MV-4-11 (cell line): ENCODE results near the gene PGLYRP4.

ENCODE experiments used
- DNase-seq: peaks from one replicate; lab custom pipeline; 2025; lab: John Stamatoyannopoulos, UW

PGLYRP4 gene

DNA sequence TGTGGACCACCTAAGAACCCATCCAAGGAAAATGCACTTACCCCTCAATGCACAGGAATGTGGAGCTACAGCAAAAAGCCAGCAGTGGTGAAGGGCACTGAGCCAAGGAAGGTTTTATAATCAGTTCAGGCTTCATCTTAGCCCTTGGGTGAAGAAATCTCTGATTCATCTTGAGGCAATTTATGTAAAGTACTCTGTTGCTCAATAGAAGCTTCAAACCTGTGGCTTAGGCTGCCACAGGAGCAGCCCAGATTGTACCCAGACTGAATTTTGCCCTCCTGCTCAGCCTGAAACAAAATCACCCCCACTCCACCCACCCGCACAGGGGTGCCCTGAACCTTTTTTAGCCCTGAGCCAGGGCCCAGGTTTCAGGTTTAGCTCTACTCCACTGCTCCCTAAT lies 26.9 kb upstream of the PGLYRP4 start, which contains the start of gene S100A12:
TSS of gene S100A12 (minus strand) at position 111 of the 400 bp plus-strand sequence. CDS start 1,029 bp downstream, outside the sequence.
- DNase-seq = peak; percentile 92

GRCh38 chr1:153374071-153374470 lies 25.4 kb upstream of the PGLYRP4 start:
- DNase-seq = peak; percentile 42

DNA sequence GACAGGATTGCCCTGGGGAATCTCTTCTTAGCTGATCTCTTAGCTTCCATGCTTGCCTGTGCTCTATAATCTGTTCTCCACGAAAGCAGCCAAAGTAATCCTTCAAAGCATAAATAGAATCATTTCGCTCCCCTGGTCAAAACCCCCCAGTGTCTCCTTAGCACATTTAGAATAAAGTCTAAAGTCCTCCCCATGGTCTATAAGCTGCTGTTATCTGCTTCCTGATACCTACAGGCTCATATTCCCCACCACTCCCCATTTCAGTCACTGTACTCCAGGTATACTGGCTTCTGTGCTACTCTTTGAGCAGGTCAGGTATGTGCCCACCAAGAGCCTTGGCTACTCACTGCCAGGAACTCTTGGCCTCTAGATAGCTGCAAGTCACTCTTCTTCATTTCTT lies 23.9 kb upstream of the PGLYRP4 start:
- no peak for DNase-seq

DNA sequence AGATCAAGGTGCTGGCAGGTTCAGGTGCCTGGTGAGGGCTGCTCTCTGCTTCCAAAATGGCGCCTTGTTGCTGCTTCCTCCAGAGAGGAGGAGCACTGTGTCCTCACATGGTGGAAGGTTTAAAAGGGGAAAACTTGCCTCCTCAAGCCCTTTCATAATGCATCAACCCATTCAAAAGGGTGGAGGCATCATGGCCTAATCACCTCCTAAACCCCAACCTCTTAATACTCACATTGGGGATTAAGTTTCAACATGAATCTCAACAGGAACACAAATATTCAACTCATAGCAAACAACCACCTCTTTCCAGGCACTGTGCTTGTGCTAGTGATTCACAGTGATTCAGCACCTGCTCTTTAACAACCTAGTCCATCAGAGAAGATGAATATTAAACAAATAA lies 22.6 kb upstream of the PGLYRP4 start:
- DNase-seq = no peak

GRCh38 chr1:153370146-153370545 lies 21.5 kb upstream of the PGLYRP4 start:
- no peak for DNase-seq

- DNase-seq = peak; percentile 70
These were observed 19.9 kb upstream of the PGLYRP4 start for GRCh38 chr1:153368495-153368894.

- no peak for DNase-seq
These were observed 18.4 kb upstream of the PGLYRP4 start for GRCh38 chr1:153367090-153367489.

DNA sequence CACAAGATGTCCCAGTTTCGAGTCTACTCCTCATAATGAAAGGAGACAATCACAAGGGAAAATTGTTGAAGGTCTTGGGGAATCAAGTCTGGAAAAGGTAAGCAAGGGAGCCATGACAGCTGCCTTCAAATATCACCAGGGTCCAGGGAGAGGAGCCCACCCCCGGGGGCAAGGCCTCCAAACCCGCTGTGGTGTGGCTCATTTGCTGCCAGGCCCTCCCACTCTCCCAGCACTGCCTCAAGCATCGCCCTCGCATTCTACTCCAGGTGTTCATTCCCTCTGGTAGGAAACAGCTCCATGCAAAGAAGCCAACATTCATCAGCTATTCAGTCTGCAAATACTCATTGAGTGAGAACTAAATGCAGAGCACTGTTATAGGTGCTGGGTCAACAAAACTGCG lies 17.6 kb upstream of the PGLYRP4 start:
- DNase-seq = no peak

DNA sequence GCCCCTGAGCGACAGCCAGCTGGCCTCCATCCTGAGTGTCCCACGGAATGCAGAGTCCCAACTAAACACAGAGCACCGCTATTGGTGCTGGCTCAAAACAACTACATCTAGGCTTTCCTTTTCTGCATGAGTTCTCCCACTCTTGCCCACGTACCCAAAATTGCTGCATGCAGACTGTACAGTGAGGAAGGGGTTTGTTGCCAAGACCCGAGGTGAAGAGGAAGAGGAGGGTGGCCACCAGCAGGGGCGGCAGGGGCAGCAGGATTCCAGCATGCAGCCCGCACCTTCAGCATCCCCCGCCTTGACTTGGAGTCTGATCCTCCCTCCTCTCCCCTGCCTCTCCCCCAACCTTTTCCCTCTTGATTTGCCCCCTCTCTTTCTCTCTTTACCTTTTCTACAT lies 17.1 kb upstream of the PGLYRP4 start:
- no peak for DNase-seq

DNA sequence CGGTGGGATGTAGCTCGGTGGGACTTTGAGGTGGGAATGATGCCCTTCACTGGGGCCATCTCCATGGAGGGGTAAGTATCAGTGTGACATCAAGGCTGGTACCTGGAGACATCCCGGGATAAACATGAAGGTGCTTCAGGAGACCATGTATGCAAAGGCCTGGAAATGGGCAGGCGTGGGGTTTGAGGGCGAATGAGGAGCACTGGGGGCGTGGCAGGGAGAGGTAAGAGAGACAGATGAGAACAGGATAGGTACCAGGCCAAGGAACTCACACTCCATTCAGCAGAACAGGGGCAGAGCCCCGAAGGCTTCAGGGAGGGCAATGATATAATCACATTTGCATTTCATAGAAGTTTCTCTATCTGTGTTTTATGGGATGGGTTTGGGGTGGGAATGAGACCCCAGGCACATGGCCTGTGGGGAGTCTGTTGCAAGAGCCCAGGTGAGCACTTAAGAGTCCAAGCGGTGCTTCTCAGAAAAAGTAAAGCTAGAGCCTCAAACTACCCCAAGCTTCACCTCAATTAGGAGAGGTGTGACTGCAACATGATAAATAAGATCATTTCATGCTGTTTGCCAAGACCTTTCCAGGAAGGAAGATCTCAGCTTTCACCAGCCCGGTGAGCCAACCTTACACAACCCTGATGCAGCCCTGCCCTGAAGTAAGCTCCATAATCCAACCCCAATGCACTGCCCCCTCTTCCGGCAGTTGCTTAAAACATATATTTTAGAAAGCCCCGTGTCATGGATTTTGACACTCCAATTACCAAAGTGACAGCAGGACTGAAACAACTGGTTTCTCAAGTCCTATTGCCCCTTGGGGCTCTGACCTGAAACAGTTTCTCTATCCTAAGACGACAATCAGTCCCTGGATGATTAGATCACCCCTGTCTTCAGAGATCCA lies 16.4 kb upstream of the PGLYRP4 start:
- DNase-seq = peak; percentile 71

DNA sequence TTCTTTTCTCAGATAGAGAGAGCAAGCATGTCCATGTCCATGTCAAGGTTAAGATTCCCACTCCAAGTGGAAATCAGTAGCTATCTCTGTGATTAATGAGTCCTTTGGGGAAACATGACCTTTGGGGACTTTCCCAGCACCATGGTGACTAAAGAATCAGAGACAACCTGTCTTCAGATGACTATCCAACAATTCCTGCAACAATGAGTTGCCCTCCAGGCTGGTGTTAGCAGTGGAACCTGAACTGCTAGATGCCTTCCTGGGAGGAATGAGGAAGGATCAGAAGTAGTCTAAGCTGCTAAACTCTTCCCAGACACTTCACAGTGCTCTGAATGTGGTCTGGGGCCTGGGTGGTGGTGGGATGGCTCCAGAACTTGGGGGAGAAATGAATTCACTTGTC lies 15.5 kb upstream of the PGLYRP4 start:
- DNase-seq = no peak

GRCh38 chr1:153363641-153364040 lies 15.0 kb upstream of the PGLYRP4 start:
- no peak for DNase-seq

- DNase-seq = no peak
These were observed 13.6 kb upstream of the PGLYRP4 start for GRCh38 chr1:153362187-153362775.

DNA sequence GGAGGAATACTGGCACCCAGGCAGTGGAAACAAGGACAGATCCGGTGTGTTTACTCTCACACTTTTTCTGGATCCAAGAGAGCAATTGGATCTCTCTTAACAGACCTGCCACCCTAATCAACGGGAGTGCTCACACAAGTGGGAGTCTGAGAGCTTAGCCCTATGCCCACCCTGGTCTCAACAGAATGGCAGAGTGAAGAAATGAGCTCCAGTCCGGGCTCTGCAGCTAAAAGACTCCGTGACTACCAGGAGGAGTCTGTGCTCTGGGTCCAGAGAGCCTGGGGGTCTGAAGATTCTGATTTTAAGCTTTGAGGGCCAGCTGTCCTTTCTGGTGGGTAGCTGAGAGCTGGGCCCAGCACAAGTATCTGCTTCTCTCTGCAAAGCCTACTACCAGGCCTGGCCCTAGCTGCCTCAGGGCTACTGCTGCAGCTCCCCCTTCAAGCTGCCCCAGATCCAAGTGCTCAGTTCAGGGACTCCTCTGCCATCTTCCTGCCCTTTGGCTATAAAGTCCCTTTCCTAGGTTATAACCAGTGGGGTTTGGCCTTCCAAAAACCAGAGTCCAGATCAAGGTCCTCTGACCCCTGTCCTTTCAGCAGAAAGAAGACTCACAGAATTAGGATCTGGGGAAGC lies 13.0 kb upstream of the PGLYRP4 start:
- DNase-seq = no peak

DNA sequence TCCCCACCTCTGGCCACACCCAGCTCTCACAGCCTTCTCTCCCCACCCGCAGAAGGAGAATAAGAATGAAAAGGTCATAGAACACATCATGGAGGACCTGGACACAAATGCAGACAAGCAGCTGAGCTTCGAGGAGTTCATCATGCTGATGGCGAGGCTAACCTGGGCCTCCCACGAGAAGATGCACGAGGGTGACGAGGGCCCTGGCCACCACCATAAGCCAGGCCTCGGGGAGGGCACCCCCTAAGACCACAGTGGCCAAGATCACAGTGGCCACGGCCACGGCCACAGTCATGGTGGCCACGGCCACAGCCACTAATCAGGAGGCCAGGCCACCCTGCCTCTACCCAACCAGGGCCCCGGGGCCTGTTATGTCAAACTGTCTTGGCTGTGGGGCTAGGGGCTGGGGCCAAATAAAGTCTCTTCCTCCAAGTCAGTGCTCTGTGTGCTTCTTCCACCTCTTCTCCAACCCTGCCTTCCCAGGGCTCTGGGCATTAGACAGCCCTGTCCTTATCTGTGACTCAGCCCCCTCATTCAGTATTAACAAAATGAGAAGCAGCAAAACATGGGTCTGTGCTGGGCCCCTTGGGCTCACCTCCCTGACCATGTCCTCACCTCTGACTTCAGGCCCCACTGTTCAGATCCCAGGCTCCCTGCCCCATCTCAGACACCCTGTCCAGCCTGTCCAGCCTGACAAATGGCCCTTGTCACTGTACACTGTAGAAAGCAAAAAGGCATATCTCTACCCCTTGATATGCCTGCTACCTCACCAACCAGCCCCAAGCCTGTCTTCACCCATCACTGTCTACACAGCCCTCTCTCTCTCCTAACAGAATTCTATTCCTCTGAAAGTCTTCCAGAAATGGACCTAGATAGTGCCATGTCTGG lies 12.2 kb upstream of the PGLYRP4 start:
- no peak for DNase-seq

DNA sequence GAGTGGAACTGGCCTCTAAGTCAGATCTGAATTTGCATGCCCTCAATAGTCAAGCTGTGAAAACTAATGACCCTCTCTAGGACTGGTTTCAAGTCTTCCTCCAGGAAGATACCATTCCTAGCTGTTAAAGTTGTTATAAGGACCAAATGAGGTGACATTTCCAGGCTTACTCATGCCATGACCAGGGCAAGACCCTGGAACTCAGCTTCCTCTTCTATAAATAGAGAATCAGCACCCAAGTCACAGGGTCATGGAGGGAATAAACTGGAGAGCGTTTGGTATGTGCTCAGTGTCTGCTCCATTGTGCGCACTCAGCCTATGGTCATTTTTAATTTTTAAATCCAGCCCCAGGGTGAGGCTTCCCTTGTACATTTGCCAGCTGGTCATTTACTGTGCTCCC lies 11.5 kb upstream of the PGLYRP4 start:
- peak; percentile 12 for DNase-seq

GRCh38 chr1:153359241-153359640 lies 10.6 kb upstream of the PGLYRP4 start:
- DNase-seq = no peak

DNA sequence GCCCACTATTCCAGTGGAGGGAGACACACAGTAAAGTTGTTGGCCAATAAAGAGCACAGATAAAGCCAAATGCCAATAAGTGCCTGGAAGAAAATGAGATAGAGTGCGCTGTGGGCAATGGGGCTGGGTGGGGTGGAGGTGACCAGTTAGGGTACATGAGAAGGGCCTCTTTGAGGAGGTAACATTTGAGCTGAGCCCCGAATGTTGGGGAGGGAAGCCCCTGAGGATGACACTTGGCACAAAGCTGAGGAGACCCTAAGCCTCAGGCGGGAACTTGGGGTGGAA lies 10.0 kb upstream of the PGLYRP4 start:
- DNase-seq = no peak

GRCh38 chr1:153357853-153358690 lies 9.4 kb upstream of the PGLYRP4 start, which contains the start of gene S100A9:
TSS of gene S100A9 (plus strand) at chr1:153357854. CDS start at chr1:153358284, 430 bp downstream.
- peak; percentile 9 for DNase-seq

DNA sequence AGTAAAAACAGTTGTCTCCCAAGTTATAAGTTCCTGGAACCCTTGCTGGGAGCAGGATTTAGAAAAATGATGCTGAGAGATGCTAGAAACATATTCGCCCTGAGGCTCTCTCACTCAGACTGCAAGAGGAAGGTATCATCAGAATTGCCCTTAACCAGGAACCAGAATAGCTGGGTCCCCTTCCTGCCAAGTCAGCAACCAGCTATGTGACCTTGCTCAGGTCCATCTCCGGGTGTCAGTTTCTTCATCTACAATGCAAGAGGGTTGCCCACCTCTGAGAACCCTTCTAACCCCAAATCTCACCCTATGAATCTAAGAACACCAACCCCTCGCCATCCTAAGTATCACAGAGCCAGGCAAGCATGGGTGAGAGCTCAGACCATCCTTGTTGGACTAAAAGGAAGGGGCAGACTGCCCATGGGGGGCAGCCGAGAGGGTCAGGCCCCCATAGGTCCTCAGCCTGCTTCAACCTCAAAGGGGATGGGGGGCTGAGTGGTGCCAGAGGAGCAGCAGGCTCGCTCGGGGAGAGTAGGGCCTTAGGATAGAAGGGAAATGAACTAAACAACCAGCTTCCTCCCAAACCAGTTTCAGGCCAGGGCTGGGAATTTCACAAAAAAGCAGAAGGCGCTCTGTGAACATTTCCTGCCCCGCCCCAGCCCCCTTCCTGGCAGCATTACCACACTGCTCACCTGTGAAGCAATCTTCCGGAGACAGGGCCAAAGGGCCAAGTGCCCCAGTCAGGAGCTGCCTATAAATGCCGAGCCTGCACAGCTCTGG lies 8.6 kb upstream of the PGLYRP4 start:
- peak; percentile 63 for DNase-seq
